Effector memory CD4-positive, alpha-beta T cell (primary cell): Measurements from ENCODE around the gene CLBA1.
"Not testable (repeated sequence)": the region's sequence is repeated elsewhere in the genome, so short reads cannot be mapped to it uniquely, and the experiment has no call there.

Experiments used
- DNase-seq, 3 donors: peaks; one replicate each; pipeline ENCODE4 v3.0.0-alpha.2; 2020
- H3K27ac ChIP-seq: 2 replicates; pipeline ENCODE4 v1.7.0; 2013; ENCODE audit warnings: mild to moderate bottlenecking, low read length, moderate library complexity; ENCODE audit not compliant: insufficient read depth, poor library complexity, severe bottlenecking
- H3K27me3 ChIP-seq: replicated peaks from 2 replicates; pipeline ENCODE4 v1.7.0; 2013; ENCODE audit warnings: mild to moderate bottlenecking, low read length; ENCODE audit not compliant: insufficient read depth, control insufficient read depth, poor library complexity, severe bottlenecking
- H3K36me3 ChIP-seq: 2 replicates; pipeline ENCODE4 v1.7.0; 2013; ENCODE audit warnings: mild to moderate bottlenecking, low read length, moderate library complexity; ENCODE audit not compliant: control insufficient read depth, insufficient read depth
- H3K4me1 ChIP-seq: 2 replicates; pipeline ENCODE4 v1.7.0; 2013; ENCODE audit warnings: low read length, mild to moderate bottlenecking; ENCODE audit not compliant: control insufficient read depth, insufficient read depth, poor library complexity, severe bottlenecking
- H3K4me3 ChIP-seq: 2 replicates; pipeline ENCODE4 v1.7.0; 2013; ENCODE audit warnings: low read length, low read depth, mild to moderate bottlenecking; ENCODE audit not compliant: insufficient read depth, poor library complexity, severe bottlenecking
- H3K9me3 ChIP-seq: 2 replicates; pipeline ENCODE4 v1.7.0; 2013; ENCODE audit warnings: mild to moderate bottlenecking, low read length, moderate library complexity; ENCODE audit not compliant: control insufficient read depth

CLBA1 gene

GRCh38 chr14:104941508-104942365, 43.9 kb upstream of the CLBA1 start:
- DNase-seq = no peak
- H3K27ac ChIP-seq = no peak overlapping the region
- no peaks in the 10 kb centered on the region for H3K4me1 ChIP-seq
- no peaks in the 10 kb centered on the region for H3K9me3 ChIP-seq
- no peaks in the 10 kb centered on the region for H3K36me3 ChIP-seq
- no peak overlapping the region for H3K4me3 ChIP-seq
- H3K27me3 ChIP-seq = no peaks in the 10 kb centered on the region

DNA sequence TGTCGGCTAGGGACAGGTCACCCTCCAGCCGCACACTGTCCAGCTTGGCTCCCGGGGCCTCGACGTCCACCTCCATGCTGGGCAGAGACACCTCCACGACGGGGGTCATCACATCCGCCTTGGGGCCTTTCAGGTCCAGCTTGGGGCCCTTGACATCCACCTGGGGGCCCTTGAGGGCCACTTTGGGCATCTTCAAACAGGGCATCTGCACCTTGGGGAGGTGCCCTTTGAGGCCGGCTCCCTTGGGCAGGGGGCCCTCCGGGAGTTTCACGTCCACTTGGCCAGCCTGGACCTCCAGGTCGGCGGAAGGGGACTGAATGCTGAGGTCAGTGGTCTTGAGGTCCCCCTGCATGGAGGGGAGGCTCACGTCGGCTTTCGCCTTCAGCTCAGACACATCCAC, 43.0 kb upstream of the CLBA1 start:
- H3K4me3 ChIP-seq = no peak overlapping the region
- H3K27me3 ChIP-seq = no peaks in the 10 kb centered on the region
- no peaks in the 10 kb centered on the region for H3K36me3 ChIP-seq
- DNase-seq = no peak
- no peaks in the 10 kb centered on the region for H3K9me3 ChIP-seq
- no peaks in the 10 kb centered on the region for H3K4me1 ChIP-seq
- H3K27ac ChIP-seq = no peak overlapping the region

- H3K36me3 ChIP-seq, H3K27me3 ChIP-seq, H3K27ac ChIP-seq, H3K4me1 ChIP-seq, H3K4me3 ChIP-seq, DNase-seq, H3K9me3 ChIP-seq: not testable (repeated sequence)
These were observed 42.2 kb upstream of the CLBA1 start for GRCh38 chr14:104943216-104944015.

DNA sequence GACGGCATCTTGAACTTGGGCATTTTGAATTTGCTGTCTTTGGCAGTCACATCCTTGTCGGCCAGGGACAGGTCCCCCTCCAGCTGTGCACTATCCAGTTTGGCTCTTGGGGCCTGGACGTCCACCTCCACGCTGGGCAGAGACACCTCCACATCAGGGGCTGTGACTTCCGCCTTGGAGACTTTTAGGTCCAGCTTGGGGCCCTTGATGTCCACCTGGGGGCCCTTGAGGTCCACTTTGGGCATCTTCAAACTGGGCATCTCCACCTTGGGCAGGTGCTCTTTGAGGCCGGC, 41.6 kb upstream of the CLBA1 start:
- H3K4me3 ChIP-seq, H3K27me3 ChIP-seq, H3K4me1 ChIP-seq, H3K27ac ChIP-seq, H3K36me3 ChIP-seq, H3K9me3 ChIP-seq, DNase-seq: not testable (repeated sequence)

GRCh38 chr14:104944436-104945205, 41.0 kb upstream of the CLBA1 start:
- not testable (repeated sequence) for H3K9me3 ChIP-seq, H3K27me3 ChIP-seq, H3K27ac ChIP-seq, H3K4me1 ChIP-seq, DNase-seq, H3K36me3 ChIP-seq, H3K4me3 ChIP-seq

GRCh38 chr14:104945266-104945665, 40.3 kb upstream of the CLBA1 start:
- not testable (repeated sequence) for H3K27ac ChIP-seq, H3K36me3 ChIP-seq, H3K4me3 ChIP-seq, H3K4me1 ChIP-seq, DNase-seq, H3K9me3 ChIP-seq, H3K27me3 ChIP-seq

GRCh38 chr14:104945986-104946965, 39.3 kb upstream of the CLBA1 start:
- not testable (repeated sequence) for H3K9me3 ChIP-seq, H3K4me1 ChIP-seq, H3K36me3 ChIP-seq, H3K4me3 ChIP-seq, H3K27ac ChIP-seq, DNase-seq, H3K27me3 ChIP-seq

GRCh38 chr14:104947201-104947600, 38.4 kb upstream of the CLBA1 start:
- not testable (repeated sequence) for H3K4me1 ChIP-seq, DNase-seq, H3K9me3 ChIP-seq, H3K27me3 ChIP-seq, H3K4me3 ChIP-seq, H3K36me3 ChIP-seq, H3K27ac ChIP-seq

DNA sequence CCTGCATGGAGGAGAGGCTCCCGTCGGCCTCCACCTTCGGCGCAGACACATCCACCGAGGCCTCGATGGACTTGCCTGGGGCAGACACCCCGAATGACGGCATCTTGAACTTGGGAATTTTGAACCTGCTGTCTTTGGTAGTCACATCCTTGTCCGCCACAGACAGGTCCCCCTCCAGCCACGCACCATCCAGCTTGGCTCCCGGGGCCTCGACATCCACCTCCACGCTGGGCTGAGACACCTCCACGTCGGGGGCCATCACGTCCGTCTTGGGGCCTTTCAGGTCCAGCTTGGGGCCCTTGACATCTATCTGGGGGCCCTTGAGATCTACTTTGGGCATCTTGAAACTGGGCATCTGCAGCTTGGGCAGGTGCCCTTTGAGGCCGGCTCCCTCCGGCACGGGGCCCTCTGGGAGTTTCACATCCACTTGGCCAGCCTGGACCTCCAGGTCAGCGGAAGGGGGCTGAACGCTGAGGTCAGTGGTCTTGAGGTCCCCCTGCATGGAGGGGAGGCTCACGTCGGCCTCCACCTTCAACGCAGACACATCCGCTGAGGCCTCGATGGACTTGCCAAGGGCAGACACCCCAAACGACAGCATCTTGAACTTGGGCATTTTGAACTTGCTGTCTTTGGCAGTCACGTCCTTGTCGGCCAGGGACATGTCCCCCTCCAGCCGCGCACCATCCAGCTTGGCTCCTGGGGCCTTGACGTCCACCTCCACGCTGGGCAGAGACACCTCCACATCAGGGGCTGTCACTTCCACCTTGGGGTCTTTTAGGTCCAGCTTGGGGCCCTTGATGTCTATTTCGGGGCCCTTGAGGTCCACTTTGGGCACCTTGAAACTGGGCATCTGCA, 37.5 kb upstream of the CLBA1 start:
- not testable (repeated sequence) for H3K27ac ChIP-seq, H3K9me3 ChIP-seq, H3K4me3 ChIP-seq, H3K4me1 ChIP-seq, H3K36me3 ChIP-seq, H3K27me3 ChIP-seq, DNase-seq
